Transverse colon (tissue), 3 donors: ENCODE data around the gene PKD2L2.

Experiments
- CTCF ChIP-seq, 5 experiments: fragments of 200-600 bp in 3 of 5; fragments of 450-650 bp in 2 of 5; sonication (generic) in 3 of 5; IDR thresholded peaks; 1 replicate in 2 of 5; 2 replicates in 3 of 5; pipeline ENCODE4 v1.5.1; 2016 to 2017; ENCODE audit warnings: antibody characterized with exemption in 5 of 5, inconsistent platforms in 3 of 5, mild to moderate bottlenecking in 2 of 5, moderate library complexity in 1 of 5
- POLR2A ChIP-seq: fragments of 450-650 bp; IDR thresholded peaks from one replicate; pipeline ENCODE4 v1.6.1; 2016; ENCODE audit warnings: antibody characterized with exemption, mild to moderate bottlenecking, moderate library complexity

DNA sequence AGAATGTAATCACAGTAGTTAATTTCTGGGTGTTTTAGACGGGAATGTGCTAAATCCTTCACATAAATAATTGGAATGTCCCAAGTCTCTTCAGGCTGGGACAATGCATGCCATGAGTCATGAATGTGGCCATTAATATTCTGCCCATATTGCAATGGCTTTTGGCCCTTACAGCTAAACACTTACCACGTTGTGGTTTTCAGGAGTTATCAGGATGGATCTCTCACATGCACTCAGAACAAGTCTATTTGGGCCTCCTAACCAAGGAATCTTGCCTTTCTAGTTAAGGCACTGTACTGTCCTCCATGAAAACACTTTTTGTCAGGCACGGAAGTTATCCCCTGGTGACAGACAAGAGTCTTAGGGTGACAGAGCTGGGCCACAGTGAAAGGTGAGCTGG lies 32.7 kb downstream of the PKD2L2 start:
- TF ChIP-seq CTCF (IDR thresholded peaks at IDR 0.05) (no peak), POLR2A (no peak)
